Fibroblast of lung (primary cell): ENCODE results near the gene ARFGAP3.
"Not testable (repeated sequence)": the region's sequence is repeated elsewhere in the genome, so short reads cannot be mapped to it uniquely, and the experiment has no call there.

Experiments used
- CTCF ChIP-seq, 2 donors: IDR thresholded peaks in 1 of 2; conservative IDR thresholded peaks in 1 of 2; 1 replicate in 1 of 2; 2 replicates in 1 of 2; pipeline ENCODE4 v1.5.1; 2011 to 2012; ENCODE audit warnings: low read length in 2 of 2, control low read depth in 1 of 2, inconsistent platforms in 1 of 2, low read depth in 1 of 2, mild to moderate bottlenecking in 1 of 2
- EZH2 ChIP-seq: IDR thresholded peaks from 2 replicates; pipeline ENCODE4 v1.5.1; 2012; ENCODE audit warnings: low read length, control low read depth, mild to moderate bottlenecking; ENCODE audit errors: missing control alignments

GRCh38 chr22:42755553-42755952, 101.5 kb downstream of the ARFGAP3 start:
- not testable (repeated sequence) for TF ChIP-seq CTCF (conservative IDR thresholded peaks at IDR 0.05 in 1 of 2, IDR thresholded peaks at IDR 0.05 in 1 of 2; ENCODE audit: low read depth in 1 of 2, low read length in 2 of 2); EZH2
